ENCODE data around the gene DNMT3B.

GRCh38 chr20:32742322-32743236 is 19.6 kb upstream of the DNMT3B start:
- TF ChIP-seq POLR2A (IDR thresholded peaks at IDR 0.05) (no peak), CTCF (IDR thresholded peaks at IDR 0.05) (no peak), EP300 (IDR thresholded peaks at IDR 0.05) (no peak)
